NCI-H2196 treated with DMSO at 0.1 percent for 48 hours (cell line): ENCODE measurements around the gene C1QTNF2.
"Not testable (repeated sequence)": the region's sequence is repeated elsewhere in the genome, so short reads cannot be mapped to it uniquely, and the experiment has no call there.

Source experiments
- DNase-seq: peaks from one replicate; lab custom pipeline; 2025; ENCODE audit not compliant: unreplicated experiment; lab: John Stamatoyannopoulos, UW

C1QTNF2 gene

GRCh38 chr5:160342413-160342941, 27.9 kb downstream of the C1QTNF2 start:
- no peak for DNase-seq

GRCh38 chr5:160341309-160341870, 29.0 kb downstream of the C1QTNF2 start:
- DNase-seq, result no peak

- not testable (repeated sequence) for DNase-seq
Observed at GRCh38 chr5:160340513-160340912, 29.9 kb downstream of the C1QTNF2 start.

GRCh38 chr5:160339406-160340130, 30.9 kb downstream of the C1QTNF2 start:
- DNase-seq, result no peak

GRCh38 chr5:160334716-160335115, 35.7 kb downstream of the C1QTNF2 start:
- DNase-seq, result not testable (repeated sequence)

- no peak for DNase-seq
Observed at GRCh38 chr5:160333721-160334120, 36.7 kb downstream of the C1QTNF2 start.

- DNase-seq, result no peak
Observed at GRCh38 chr5:160330212-160330611, 40.2 kb downstream of the C1QTNF2 start.

GRCh38 chr5:160327818-160328217, 42.6 kb downstream of the C1QTNF2 start:
- no peak for DNase-seq

- DNase-seq, result no peak
Observed at GRCh38 chr5:160326981-160327380, 43.4 kb downstream of the C1QTNF2 start.

GRCh38 chr5:160325716-160326115, 44.7 kb downstream of the C1QTNF2 start:
- DNase-seq, result no peak

GRCh38 chr5:160324886-160325285, 45.5 kb downstream of the C1QTNF2 start:
- DNase-seq, result no peak

GRCh38 chr5:160318409-160318808, 52.0 kb downstream of the C1QTNF2 start:
- no peak for DNase-seq

- DNase-seq, result no peak
Observed at GRCh38 chr5:160317434-160317833, 53.0 kb downstream of the C1QTNF2 start.

- DNase-seq, result peak; percentile 54
Observed at GRCh38 chr5:160315968-160316367, 54.5 kb downstream of the C1QTNF2 start.

- no peak for DNase-seq
Observed at GRCh38 chr5:160312960-160313727, 57.3 kb downstream of the C1QTNF2 start.

GRCh38 chr5:160312134-160312959, 58.1 kb downstream of the C1QTNF2 start, which contains the start of gene CCNJL:
TSS of gene CCNJL (minus strand) at chr5:160312564. CDS start at chr5:160311923, 641 bp downstream.
- peak; percentile 65 for DNase-seq

- DNase-seq, result no peak
Observed at GRCh38 chr5:160311491-160312133, 58.8 kb downstream of the C1QTNF2 start.

GRCh38 chr5:160310552-160311295, 59.7 kb downstream of the C1QTNF2 start:
- DNase-seq, result no peak

- no peak for DNase-seq
Observed at GRCh38 chr5:160310140-160310539, 60.3 kb downstream of the C1QTNF2 start.

- DNase-seq, result no peak
Observed at GRCh38 chr5:160306696-160307095, 63.7 kb downstream of the C1QTNF2 start.
